Chondrocyte (in vitro differentiated cells): ENCODE results near the gene DBNDD2. TPM values are rescaled to one million over a fixed set of nuclear protein-coding genes. Genes with fewer than 3 reads are reported as not detected.

ENCODE experiments used
- microRNA-seq: library from miRNA; unstranded; fragments of <30 nt; microRNA quantifications from one replicate; pipeline ENCODE4 v1.2.0, GENCODE V29; 2020; ENCODE audit warnings: borderline number of aligned reads
- total RNA-seq: library from RNA; stranded (reverse); gene quantifications from 3 replicates; pipeline ENCODE4 v1.2.1, GENCODE V29; 2021

DBNDD2 gene
- total RNA-seq, 1 donor from 2014 or later = 47.0 TPM

Small RNA genes lying within 50 kb of the gene (microRNA-seq; reads per million reads assigned to microRNA genes)
- gene MIR6812 = not detected

Other genes with a start within 250 kb of the DBNDD2 start
- gene PI3, start 233.4 kb upstream of the DBNDD2 start, total RNA-seq = not detected in 3 replicates
- gene SEMG1, start 201.3 kb upstream of the DBNDD2 start, total RNA-seq = not detected in 3 replicates
- gene SEMG2, start 186.9 kb upstream of the DBNDD2 start, total RNA-seq = not detected in 3 replicates
- gene SLPI, start 153.7 kb upstream of the DBNDD2 start, total RNA-seq = 0.40 to 1.3 TPM in 2 of 3 replicates, not detected in the other
- not detected in 3 replicates for gene RBPJL, start 101.4 kb upstream of the DBNDD2 start, total RNA-seq
- 0.10 to 0.26 TPM in 2 of 3 replicates, not detected in the other for gene MATN4, start 100.0 kb upstream of the DBNDD2 start, total RNA-seq
- gene SDC4, start 59.9 kb upstream of the DBNDD2 start, total RNA-seq = 17.1 to 21.4 TPM (median 21.2 TPM) in 3 replicates
- 18.1 to 18.8 TPM (median 18.3 TPM) in 3 replicates for gene SYS1, start 45.1 kb upstream of the DBNDD2 start, total RNA-seq
- not detected in 3 replicates for gene TP53TG5, start 30.0 kb upstream of the DBNDD2 start, total RNA-seq
- gene PIGT, start 7.9 kb downstream of the DBNDD2 start, total RNA-seq = 100.0 to 116 TPM (median 105 TPM) in 3 replicates
- gene WFDC2, start 61.5 kb downstream of the DBNDD2 start, total RNA-seq = not detected in 3 replicates
- not detected in 3 replicates for gene SPINT3, start 107.3 kb downstream of the DBNDD2 start, total RNA-seq
- gene WFDC6, start 131.2 kb downstream of the DBNDD2 start, total RNA-seq = not detected in 3 replicates
- gene EPPIN, start 139.1 kb downstream of the DBNDD2 start, total RNA-seq = not detected in 3 replicates
- not detected in 3 replicates for gene WFDC8, start 171.0 kb downstream of the DBNDD2 start, total RNA-seq
- gene WFDC10A, start 221.4 kb downstream of the DBNDD2 start, total RNA-seq = not detected in 3 replicates
- gene WFDC9, start 223.0 kb downstream of the DBNDD2 start, total RNA-seq = not detected in 3 replicates